ENCODE measurements around the gene SLC6A17.

DNA sequence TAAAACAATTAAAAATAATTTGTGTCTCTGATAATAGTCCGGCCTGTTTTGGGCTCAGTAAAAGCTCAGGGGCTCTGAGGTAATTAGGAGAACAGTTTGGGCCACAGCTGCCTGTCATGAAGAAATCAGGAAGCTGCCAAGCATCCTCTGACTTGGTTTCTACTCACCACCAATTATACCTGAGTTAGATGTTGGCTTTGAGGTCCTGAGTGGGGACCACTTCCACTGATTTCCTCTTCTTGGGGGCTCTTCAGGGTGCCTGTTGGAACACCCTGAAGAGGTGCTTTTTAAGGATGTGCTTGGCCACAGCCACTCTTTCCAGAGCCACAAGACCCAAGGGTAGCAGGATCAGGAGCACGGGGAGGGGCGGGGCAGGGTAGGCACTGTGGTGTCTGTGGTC is 10.9 kb downstream of the SLC6A17 start:
- TF ChIP-seq, protein P1, sequence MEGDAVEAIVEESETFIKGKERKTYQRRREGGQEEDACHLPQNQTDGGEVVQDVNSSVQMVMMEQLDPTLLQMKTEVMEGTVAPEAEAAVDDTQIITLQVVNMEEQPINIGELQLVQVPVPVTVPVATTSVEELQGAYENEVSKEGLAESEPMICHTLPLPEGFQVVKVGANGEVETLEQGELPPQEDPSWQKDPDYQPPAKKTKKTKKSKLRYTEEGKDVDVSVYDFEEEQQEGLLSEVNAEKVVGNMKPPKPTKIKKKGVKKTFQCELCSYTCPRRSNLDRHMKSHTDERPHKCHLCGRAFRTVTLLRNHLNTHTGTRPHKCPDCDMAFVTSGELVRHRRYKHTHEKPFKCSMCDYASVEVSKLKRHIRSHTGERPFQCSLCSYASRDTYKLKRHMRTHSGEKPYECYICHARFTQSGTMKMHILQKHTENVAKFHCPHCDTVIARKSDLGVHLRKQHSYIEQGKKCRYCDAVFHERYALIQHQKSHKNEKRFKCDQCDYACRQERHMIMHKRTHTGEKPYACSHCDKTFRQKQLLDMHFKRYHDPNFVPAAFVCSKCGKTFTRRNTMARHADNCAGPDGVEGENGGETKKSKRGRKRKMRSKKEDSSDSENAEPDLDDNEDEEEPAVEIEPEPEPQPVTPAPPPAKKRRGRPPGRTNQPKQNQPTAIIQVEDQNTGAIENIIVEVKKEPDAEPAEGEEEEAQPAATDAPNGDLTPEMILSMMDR (IDR thresholded peaks at IDR 0.05; ENCODE audit: insufficient read depth, low read depth, low read length): no peak
- no peak for TF ChIP-seq EZH2 (IDR thresholded peaks at IDR 0.05; ENCODE audit: insufficient read depth, low read length)

Data from astrocyte (in vitro differentiated cells and primary cell).